HEK293T (cell line): ENCODE data around the gene PGAP1.

Experiments used
- ARNT ChIP-seq: fragments of 450-650 bp; IDR thresholded peaks from 2 replicates; pipeline ENCODE4 v1.6.1; 2017; ENCODE audit warnings: mild to moderate bottlenecking
- BHLHE40 ChIP-seq: fragments of 450-650 bp; IDR thresholded peaks from 2 replicates; pipeline ENCODE4 v1.6.1; 2016; ENCODE audit warnings: mild to moderate bottlenecking, moderate library complexity, borderline replicate concordance
- ELF4 ChIP-seq: fragments of 450-650 bp; IDR thresholded peaks from 2 replicates; pipeline ENCODE4 v1.6.1; 2017; ENCODE audit warnings: antibody characterized with exemption
- FOXA1 ChIP-seq: fragments of 450-650 bp; IDR thresholded peaks from 2 replicates; pipeline ENCODE4 v1.6.1; 2016; ENCODE audit warnings: mild to moderate bottlenecking
- FOXM1 ChIP-seq: fragments of 450-650 bp; IDR thresholded peaks from 2 replicates; pipeline ENCODE4 v1.6.1; 2017; ENCODE audit warnings: mild to moderate bottlenecking, borderline replicate concordance
- L3MBTL2 ChIP-seq: fragments of 450-650 bp; conservative IDR thresholded peaks from 2 replicates; pipeline ENCODE4 v1.6.1; 2016; ENCODE audit warnings: mild to moderate bottlenecking
- SP1 ChIP-seq: fragments of 450-650 bp; IDR thresholded peaks from 2 replicates; pipeline ENCODE4 v1.6.1; 2017
- SUZ12 ChIP-seq: fragments of 450-650 bp; IDR thresholded peaks from 2 replicates; pipeline ENCODE4 v1.6.1; 2016; ENCODE audit warnings: mild to moderate bottlenecking
- ZNF384 ChIP-seq: fragments of 450-650 bp; IDR thresholded peaks from 2 replicates; pipeline ENCODE4 v1.6.1; 2016

- TF ChIP-seq ZNF384 (no peak), ARNT (no peak), BHLHE40 (no peak), SP1 (no peak), FOXM1 (no peak), FOXA1 (no peak), ELF4 (no peak), SUZ12 (no peak), L3MBTL2 (no peak)
Observed at GRCh38 chr2:196891136-196891535, 35.4 kb downstream of the PGAP1 start.
